Measurements from ENCODE around the gene COLEC12.
A peak's percentile ranks its signal among the peaks of the same experiment; 100 is the strongest.

COLEC12 gene

DNA sequence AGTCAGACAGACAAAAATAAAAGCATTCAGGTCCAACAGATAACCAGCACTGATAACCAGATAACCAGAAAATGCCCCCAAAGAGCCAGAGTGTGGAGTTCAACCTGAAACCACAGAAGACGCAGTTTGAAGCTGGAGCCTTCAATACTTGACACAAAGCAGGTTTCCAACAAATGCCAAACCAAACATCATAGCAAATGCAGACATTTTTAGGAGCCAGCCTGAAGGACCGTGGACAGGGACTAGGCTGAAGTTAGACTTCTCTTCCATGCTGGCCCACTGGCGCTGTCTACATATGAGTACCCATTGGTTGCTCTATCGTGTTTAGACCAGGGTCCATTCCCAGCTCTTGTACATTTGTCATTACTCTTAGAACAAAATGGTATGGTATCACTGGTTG, 9.9 kb downstream of the COLEC12 start:
- TF ChIP-seq CTCF (IDR thresholded peaks at IDR 0.05; ENCODE audit: insufficient read depth, low read depth, low read length, missing control alignments): no peak
- H3K4me3 ChIP-seq (ENCODE audit: low read length): no peak overlapping the region
- DNase-seq (ENCODE audit: low read depth): no peak

DNA sequence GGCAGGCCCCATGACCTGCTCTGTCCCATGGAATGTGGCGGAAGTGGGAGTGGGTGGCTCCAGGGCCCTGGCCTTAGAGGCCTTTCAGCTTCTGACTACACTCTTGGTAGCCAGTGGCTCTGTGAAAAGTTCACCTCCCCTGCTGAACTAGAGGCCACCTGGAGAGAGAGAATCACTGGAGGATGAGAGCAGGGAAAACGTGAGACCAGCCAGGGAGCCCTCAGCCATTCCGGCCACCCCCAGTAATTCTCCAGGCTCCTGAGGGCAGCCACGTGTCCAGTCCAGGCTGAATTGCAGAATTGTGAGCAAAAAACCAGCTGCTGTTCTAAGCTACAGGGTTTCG, 10.5 kb downstream of the COLEC12 start:
- no peak for DNase-seq (ENCODE audit: low read depth)
- TF ChIP-seq CTCF (IDR thresholded peaks at IDR 0.05; ENCODE audit: insufficient read depth, low read depth, low read length, missing control alignments): no peak
- no peak overlapping the region for H3K4me3 ChIP-seq (ENCODE audit: low read length)

GRCh38 chr18:489244-490023, 11.1 kb downstream of the COLEC12 start:
- no peak overlapping the region for H3K4me3 ChIP-seq (ENCODE audit: low read length)
- TF ChIP-seq CTCF (IDR thresholded peaks at IDR 0.05; ENCODE audit: insufficient read depth, low read depth, low read length, missing control alignments): no peak
- DNase-seq (ENCODE audit: low read depth): peak; percentile 9

- no peak for DNase-seq (ENCODE audit: low read depth)
- no peak for TF ChIP-seq CTCF (IDR thresholded peaks at IDR 0.05; ENCODE audit: insufficient read depth, low read depth, low read length, missing control alignments)
- H3K4me3 ChIP-seq (ENCODE audit: low read length): no peak overlapping the region
Observed at GRCh38 chr18:486929-487740, 13.4 kb downstream of the COLEC12 start.

GRCh38 chr18:484749-485464, 15.6 kb downstream of the COLEC12 start:
- DNase-seq (ENCODE audit: low read depth): no peak
- H3K4me3 ChIP-seq (ENCODE audit: low read length): no peak overlapping the region
- no peak for TF ChIP-seq CTCF (IDR thresholded peaks at IDR 0.05; ENCODE audit: insufficient read depth, low read depth, low read length, missing control alignments)

- DNase-seq (ENCODE audit: low read depth): no peak
- H3K4me3 ChIP-seq (ENCODE audit: low read length): no peak overlapping the region
- no peak for TF ChIP-seq CTCF (IDR thresholded peaks at IDR 0.05; ENCODE audit: insufficient read depth, low read depth, low read length, missing control alignments)
Observed at GRCh38 chr18:478681-479080, 21.8 kb downstream of the COLEC12 start.
